Mammary epithelial cell (primary cell): ENCODE data around the gene SLC11A1.

ENCODE experiments used
- EZH2 ChIP-seq: IDR thresholded peaks from 2 replicates; pipeline ENCODE4 v1.6.1; 2012; ENCODE audit warnings: low read length, inconsistent platforms, borderline replicate concordance
- TF ChIP-seq, protein P1 (sequence below), 2 donors: IDR thresholded peaks in 1 of 2; conservative IDR thresholded peaks in 1 of 2; 2 replicates each; pipeline ENCODE4 v1.5.1; 2011 to 2012; ENCODE audit warnings: inconsistent platforms in 2 of 2, low read length in 2 of 2, mild to moderate bottlenecking in 2 of 2, control low read depth in 1 of 2, low read depth in 1 of 2; ENCODE audit not compliant: insufficient read depth in 1 of 2; ENCODE audit errors: extremely low read depth in 1 of 2

DNA sequence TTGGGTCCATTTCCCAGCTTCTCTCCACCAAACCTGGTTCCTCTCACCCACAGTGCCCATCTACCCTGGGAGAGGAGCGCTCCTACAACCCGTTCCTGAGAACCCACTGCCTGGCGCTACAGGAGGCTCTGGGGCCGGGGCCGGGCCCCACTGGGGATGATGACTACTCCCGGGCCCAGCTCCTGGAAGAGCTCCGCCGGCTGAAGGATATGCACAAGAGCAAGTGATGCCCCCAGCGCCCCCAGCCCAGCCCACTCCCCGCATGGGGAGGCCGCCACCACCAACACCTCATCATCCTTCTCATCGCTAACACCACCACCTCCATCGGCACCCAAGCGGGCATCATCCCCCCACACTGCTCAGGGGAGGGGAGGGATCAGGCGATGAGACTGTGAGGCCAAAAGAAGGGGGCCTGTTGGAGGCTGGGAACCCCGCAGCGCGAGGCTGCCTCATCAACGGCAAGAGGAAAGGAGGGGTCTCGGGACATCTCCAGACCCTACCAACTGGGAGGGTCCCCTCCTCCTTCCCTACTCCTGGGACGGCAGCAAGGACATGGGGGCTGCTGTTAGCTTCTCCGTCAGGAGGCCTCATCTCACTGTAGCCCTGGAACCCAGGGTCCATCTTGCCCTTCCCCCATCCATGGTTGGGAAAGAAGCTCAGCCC is 37.2 kb upstream of the SLC11A1 start:
- TF ChIP-seq, protein P1, sequence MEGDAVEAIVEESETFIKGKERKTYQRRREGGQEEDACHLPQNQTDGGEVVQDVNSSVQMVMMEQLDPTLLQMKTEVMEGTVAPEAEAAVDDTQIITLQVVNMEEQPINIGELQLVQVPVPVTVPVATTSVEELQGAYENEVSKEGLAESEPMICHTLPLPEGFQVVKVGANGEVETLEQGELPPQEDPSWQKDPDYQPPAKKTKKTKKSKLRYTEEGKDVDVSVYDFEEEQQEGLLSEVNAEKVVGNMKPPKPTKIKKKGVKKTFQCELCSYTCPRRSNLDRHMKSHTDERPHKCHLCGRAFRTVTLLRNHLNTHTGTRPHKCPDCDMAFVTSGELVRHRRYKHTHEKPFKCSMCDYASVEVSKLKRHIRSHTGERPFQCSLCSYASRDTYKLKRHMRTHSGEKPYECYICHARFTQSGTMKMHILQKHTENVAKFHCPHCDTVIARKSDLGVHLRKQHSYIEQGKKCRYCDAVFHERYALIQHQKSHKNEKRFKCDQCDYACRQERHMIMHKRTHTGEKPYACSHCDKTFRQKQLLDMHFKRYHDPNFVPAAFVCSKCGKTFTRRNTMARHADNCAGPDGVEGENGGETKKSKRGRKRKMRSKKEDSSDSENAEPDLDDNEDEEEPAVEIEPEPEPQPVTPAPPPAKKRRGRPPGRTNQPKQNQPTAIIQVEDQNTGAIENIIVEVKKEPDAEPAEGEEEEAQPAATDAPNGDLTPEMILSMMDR (conservative IDR thresholded peaks at IDR 0.05 in 1 of 2, IDR thresholded peaks at IDR 0.05 in 1 of 2; ENCODE audit: extremely low read depth in 1 of 2, insufficient read depth in 1 of 2, low read depth in 1 of 2, low read length in 2 of 2): no peak
- TF ChIP-seq EZH2: no peak
